ENCODE measurements around the gene STK32B. TPM values are rescaled to one million over a fixed set of nuclear protein-coding genes. Genes with fewer than 3 reads are reported as not detected.

STK32B gene
- total and polyA plus RNA-seq, 2 of the 8 experiments (the other 6 are each of a cell fraction or from before 2014, with no cell fraction given), result 2.3 to 2.5 TPM

GRCh38 chr4:5366009-5366386 is 314.7 kb downstream of the STK32B start:
- no peak for TF ChIP-seq CTBP2 (IDR thresholded peaks at IDR 0.05; ENCODE audit: borderline replicate concordance, insufficient read depth, insufficient read length, low read length)
- TF ChIP-seq RFX5 (IDR thresholded peaks at IDR 0.05; ENCODE audit: borderline replicate concordance, low read depth, low read length), result no peak
- TF ChIP-seq CBX5 (IDR thresholded peaks at IDR 0.05; ENCODE audit: low read depth, low read length), result no peak
- TF ChIP-seq SUZ12 (IDR thresholded peaks at IDR 0.05; ENCODE audit: low read length), result no peak
- TF ChIP-seq KDM1A (IDR thresholded peaks at IDR 0.05; ENCODE audit: borderline replicate concordance, low read length), result no peak
- TF ChIP-seq SP1 (IDR thresholded peaks at IDR 0.05; ENCODE audit: low read depth, low read length), result no peak
- no peak for TF ChIP-seq EGR1 (IDR thresholded peaks at IDR 0.05; ENCODE audit: borderline replicate concordance, low read depth, low read length)
- no peak for TF ChIP-seq JUN (IDR thresholded peaks at IDR 0.05; ENCODE audit: low read depth, low read length)
- TF ChIP-seq EP300 (IDR thresholded peaks at IDR 0.05; ENCODE audit: borderline replicate concordance in 1 of 2, low read depth in 2 of 2, low read length in 2 of 2), result no peak
- Histone ChIP-seq H4K20me1 (replicated peaks in 1 of 2; ENCODE audit: control insufficient read depth in 1 of 2, insufficient read depth in 2 of 2, low read length in 2 of 2) (no peaks in the 10 kb centered on the region), H3K27me3 (replicated peaks in 1 of 4; ENCODE audit: control insufficient read depth in 3 of 4, extremely low read depth in 1 of 4, insufficient read depth in 3 of 4, low read length in 3 of 4) (no peaks in the 10 kb centered on the region), H3K79me1 (ENCODE audit: low read depth, low read length) (no peaks in the 10 kb centered on the region), H3K9ac (replicated peaks in 1 of 4; ENCODE audit: extremely low read depth in 1 of 4, low read depth in 3 of 4, low read length in 3 of 4) (no peak overlapping the region), H3K4me2 (ENCODE audit: insufficient read depth in 1 of 2, low read depth in 2 of 2, low read length in 2 of 2) (no peak overlapping the region), H4K8ac (ENCODE audit: extremely low read depth, insufficient read depth, low read length) (no peak overlapping the region), H3K79me2 (ENCODE audit: control insufficient read depth in 1 of 2, insufficient read depth in 2 of 2, low read length in 2 of 2) (no peaks in the 10 kb centered on the region), H3K18ac (ENCODE audit: extremely low read depth, low read length) (no peak overlapping the region), H2AK5ac (ENCODE audit: low read depth, low read length) (no peak overlapping the region), H3K56ac (replicated peaks; ENCODE audit: insufficient read length, low read depth, low read length) (no peak overlapping the region), H2AFZ (ENCODE audit: low read length) (no peak overlapping the region; the same call in 1 of the 2 replicates), H2BK15ac (ENCODE audit: low read length) (no peak overlapping the region), H2BK12ac (ENCODE audit: low read depth, low read length) (no peak overlapping the region), H2BK20ac (ENCODE audit: low read length) (no peak overlapping the region), H2BK120ac (replicated peaks; ENCODE audit: low read depth, low read length) (no peak overlapping the region), H3K36me3 (ENCODE audit: control insufficient read depth in 2 of 4, insufficient read depth in 4 of 4, low read length in 3 of 4) (no peaks in the 10 kb centered on the region), H4K91ac (replicated peaks; ENCODE audit: insufficient read length, low read length) (no peak overlapping the region), H3K4me3 (ENCODE audit: extremely low read depth in 1 of 4, insufficient read depth in 2 of 4, low read depth in 3 of 4, low read length in 4 of 4) (no peak overlapping the region), H3K23me2 (ENCODE audit: low read depth, low read length) (no peaks in the 10 kb centered on the region), H3K14ac (ENCODE audit: insufficient read length) (no peak overlapping the region), H4K5ac (ENCODE audit: insufficient read length, low read depth, low read length) (no peak overlapping the region), H3K4ac (replicated peaks; ENCODE audit: insufficient read length, low read depth, low read length) (no peak overlapping the region), H2BK5ac (ENCODE audit: low read depth, low read length) (no peak overlapping the region), H3K23ac (ENCODE audit: insufficient read length) (no peak overlapping the region), H3K9me3 (ENCODE audit: insufficient read depth in 2 of 2, low read depth in 1 of 2, low read length in 1 of 2) (no peaks in the 10 kb centered on the region), H3K27ac (ENCODE audit: low read depth, low read length) (no peak overlapping the region), H3K4me1 (replicated peaks in 1 of 4; ENCODE audit: control insufficient read depth in 3 of 4, insufficient read depth in 4 of 4, low read length in 3 of 4) (peaks cover 0 to 2% (median 0%) of the 10 kb centered on the region in 4 experiments; a peak in 1 of 7 replicates)
- CTCF ChIA-PET (ENCODE audit: partially characterized antibody), result no interaction called here
- no peak for FAIRE-seq
- peak in 1 of 2 experiments; percentile 38 for DNase-seq (ENCODE audit: low read depth in 1 of 2, low spot score in 2 of 2)
- POLR2A ChIA-PET (ENCODE audit: partially characterized antibody), result no interaction called here
- WGBS, 2 experiments (ENCODE audit: extremely low coverage in 1 of 2, insufficient coverage in 1 of 2, insufficient read length in 1 of 2, insufficient replicate concordance in 2 of 2, low coverage in 1 of 2, low lambda C conversion rate in 2 of 2, missing lambda C conversion rate in 1 of 2), result 87% methylated on average over 3 of the region's 3 CpGs; no CpG with 5 or more reads in 1 of the 2 experiments

All from H1 (cell line).